WTC11 (cell line): ENCODE measurements around the gene INPP5K. TPM values are rescaled to one million over a fixed set of nuclear protein-coding genes. Genes with fewer than 3 reads are reported as not detected.
A peak's percentile ranks its signal among the peaks of the same experiment; 100 is the strongest.

Source experiments
- AFF4 ChIP-seq: sonication (generic); formaldehyde crosslinking; IDR thresholded peaks from 2 replicates; pipeline ENCODE4 v1.8.1; 2023; ENCODE audit warnings: mild to moderate bottlenecking, missing genetic modification reagents, borderline replicate concordance
- ETV6 ChIP-seq: sonication (generic); formaldehyde crosslinking; IDR thresholded peaks from 2 replicates; pipeline ENCODE4 v1.8.1; 2022; ENCODE audit warnings: mild to moderate bottlenecking, missing genetic modification reagents
- FOXP1 ChIP-seq: sonication (generic); formaldehyde crosslinking; IDR thresholded peaks from 2 replicates; pipeline ENCODE4 v1.8.0; 2022; ENCODE audit warnings: missing genetic modification reagents, mild to moderate bottlenecking, moderate library complexity, borderline replicate concordance
- FOXP4 ChIP-seq: sonication (generic); formaldehyde crosslinking; IDR thresholded peaks from 2 replicates; pipeline ENCODE4 v1.8.0; 2022; ENCODE audit warnings: mild to moderate bottlenecking, missing genetic modification reagents
- HMGXB4 ChIP-seq: sonication (generic); formaldehyde crosslinking; IDR thresholded peaks from 2 replicates; pipeline ENCODE4 v1.8.1; 2023; ENCODE audit warnings: mild to moderate bottlenecking, moderate library complexity, missing genetic modification reagents
- JUN ChIP-seq: sonication (generic); formaldehyde crosslinking; IDR thresholded peaks from 2 replicates; pipeline ENCODE4 v1.8.0; 2023; ENCODE audit warnings: mild to moderate bottlenecking, missing genetic modification reagents
- MAX ChIP-seq: sonication (generic); formaldehyde crosslinking; IDR thresholded peaks from 2 replicates; pipeline ENCODE4 v1.8.0; 2022; ENCODE audit warnings: mild to moderate bottlenecking, missing genetic modification reagents
- NR2C2 ChIP-seq: sonication (generic); formaldehyde crosslinking; IDR thresholded peaks from 2 replicates; pipeline ENCODE4 v1.8.0; 2022; ENCODE audit warnings: mild to moderate bottlenecking, missing genetic modification reagents
- PRRX2 ChIP-seq: fragments of 250-450 bp; sonication (Bioruptor Pico); IDR thresholded peaks from 2 replicates; pipeline ENCODE4 v1.8.0; 2021; ENCODE audit warnings: mild to moderate bottlenecking
- RORB ChIP-seq: fragments of 250-450 bp; sonication (Bioruptor Pico); IDR thresholded peaks from 2 replicates; pipeline ENCODE4 v1.9.0; 2021; ENCODE audit warnings: mild to moderate bottlenecking
- SMAD4 ChIP-seq: sonication (generic); formaldehyde crosslinking; IDR thresholded peaks from 2 replicates; pipeline ENCODE4 v1.8.0; 2022; ENCODE audit warnings: mild to moderate bottlenecking, missing genetic modification reagents
- SP1 ChIP-seq: sonication (generic); formaldehyde crosslinking; conservative IDR thresholded peaks from 2 replicates; pipeline ENCODE4 v1.8.1; 2022; ENCODE audit warnings: missing genetic modification reagents
- TEAD1 ChIP-seq: sonication (generic); formaldehyde crosslinking; IDR thresholded peaks from 2 replicates; pipeline ENCODE4 v1.8.0; 2022; ENCODE audit warnings: mild to moderate bottlenecking, missing genetic modification reagents
- ZBTB21 ChIP-seq: sonication (generic); formaldehyde crosslinking; IDR thresholded peaks from 2 replicates; pipeline ENCODE4 v1.8.1; 2023; ENCODE audit warnings: mild to moderate bottlenecking, missing genetic modification reagents, borderline replicate concordance
- ZNF121 ChIP-seq: sonication (generic); formaldehyde crosslinking; IDR thresholded peaks from 2 replicates; pipeline ENCODE4 v1.8.0; 2023; ENCODE audit warnings: missing genetic modification reagents
- ZNF263 ChIP-seq: sonication (generic); formaldehyde crosslinking; IDR thresholded peaks from 2 replicates; pipeline ENCODE4 v1.8.1; 2022; ENCODE audit warnings: low read depth, mild to moderate bottlenecking, moderate library complexity, missing genetic modification reagents
- ZNF281 ChIP-seq: sonication (generic); formaldehyde crosslinking; IDR thresholded peaks from 2 replicates; pipeline ENCODE4 v1.8.0; 2023; ENCODE audit warnings: mild to moderate bottlenecking, missing genetic modification reagents
- ZNF317 ChIP-seq: sonication (generic); formaldehyde crosslinking; IDR thresholded peaks from 2 replicates; pipeline ENCODE4 v1.8.1; 2023; ENCODE audit warnings: low read depth, mild to moderate bottlenecking, moderate library complexity, missing genetic modification reagents, borderline replicate concordance
- ZNF416 ChIP-seq: fragments of 250-450 bp; sonication (Bioruptor Pico); IDR thresholded peaks from 2 replicates; pipeline ENCODE4 v1.9.0; 2021; ENCODE audit warnings: mild to moderate bottlenecking, inconsistent platforms
- ZNF423 ChIP-seq: fragments of 250-450 bp; sonication (Bioruptor Pico); IDR thresholded peaks from 2 replicates; pipeline ENCODE4 v2.1.2; 2022; ENCODE audit warnings: mild to moderate bottlenecking, moderate library complexity
- ZNF425 ChIP-seq: fragments of 250-450 bp; sonication (Bioruptor Pico); conservative IDR thresholded peaks from 2 replicates; pipeline ENCODE4 v1.9.0; 2021; ENCODE audit warnings: mild to moderate bottlenecking
- ZNF512 ChIP-seq: sonication (generic); formaldehyde crosslinking; IDR thresholded peaks from 2 replicates; pipeline ENCODE4 v1.8.1; 2022; ENCODE audit warnings: missing genetic modification reagents, borderline replicate concordance
- total RNA-seq: library from RNA; stranded (reverse); gene quantifications from 3 replicates; pipeline ENCODE4 v1.2.3, GENCODE V29; 2021

The INPP5K gene
- total RNA-seq, 1 experiment from 2014 or later: 26.8 TPM

- TF ChIP-seq ZNF281 (no peak), MAX (CRISPR knock-in tag) (no peak), PRRX2 (CRISPR knock-in tag) (no peak), FOXP1 (no peak), SMAD4 (no peak), FOXP4 (CRISPR knock-in tag) (no peak), ZNF263 (CRISPR knock-in tag) (no peak), TEAD1 (CRISPR knock-in tag) (no peak), ZNF423 (CRISPR knock-in tag) (no peak), ZNF416 (CRISPR knock-in tag) (no peak), ZNF425 (CRISPR knock-in tag) (no peak), ZNF121 (CRISPR knock-in tag) (peak; percentile 83), ZBTB21 (CRISPR knock-in tag) (no peak), JUN (0 out of 2 replicates have a peak, but pooled peaks have one; percentile 22), NR2C2 (CRISPR knock-in tag) (no peak), HMGXB4 (CRISPR knock-in tag) (peak; percentile 90), RORB (CRISPR knock-in tag) (no peak), ZNF317 (CRISPR knock-in tag) (no peak), SP1 (CRISPR knock-in tag) (no peak), ETV6 (CRISPR knock-in tag) (0 out of 2 replicates have a peak, but pooled peaks have one; percentile 35), ZNF512 (CRISPR knock-in tag) (no peak), AFF4 (CRISPR knock-in tag) (no peak)
Measured at GRCh38 chr17:1561420-1562175, 45.2 kb upstream of the INPP5K start (continued).
